RWPE2 (cell line): Measurements from ENCODE around the gene COLQ.
"Not testable (repeated sequence)": the region's sequence is repeated elsewhere in the genome, so short reads cannot be mapped to it uniquely, and the experiment has no call there.

ENCODE experiments used
- ATAC-seq: fragments of 200-7000 bp; cut with Tn5 transposase; 3 replicates; pipeline ENCODE4 v1.9.1; 2021; ENCODE audit warnings: low read depth
- DNase-seq: peaks from one replicate; pipeline ENCODE4 v3.0.0-alpha.2; 2020; ENCODE audit warnings: low spot score
- H3K27ac ChIP-seq: fragments of 450-650 bp; 2 replicates; pipeline ENCODE4 v1.5.1; 2017; ENCODE audit warnings: mild to moderate bottlenecking; ENCODE audit not compliant: poor library complexity, severe bottlenecking
- H3K27me3 ChIP-seq: fragments of 250-450 bp; sonication (Bioruptor Pico); 2 replicates; pipeline ENCODE4 v1.5.1; 2021; ENCODE audit warnings: mild to moderate bottlenecking, moderate library complexity; ENCODE audit not compliant: insufficient read depth, poor library complexity, severe bottlenecking
- H3K36me3 ChIP-seq: fragments of 250-450 bp; sonication (Bioruptor Pico); 2 replicates; pipeline ENCODE4 v1.5.1; 2020; ENCODE audit warnings: low read depth, mild to moderate bottlenecking, moderate library complexity
- H3K4me1 ChIP-seq: fragments of 250-450 bp; sonication (Bioruptor Pico); 2 replicates; pipeline ENCODE4 v1.5.1; 2021; ENCODE audit warnings: mild to moderate bottlenecking, moderate library complexity; ENCODE audit not compliant: insufficient read depth, poor library complexity, severe bottlenecking
- H3K4me3 ChIP-seq: fragments of 250-450 bp; sonication (Bioruptor Pico); 2 replicates; pipeline ENCODE4 v1.5.1; 2021; ENCODE audit warnings: mild to moderate bottlenecking, moderate library complexity; ENCODE audit not compliant: severe bottlenecking
- H3K9me3 ChIP-seq: fragments of 250-450 bp; sonication (Bioruptor Pico); 2 replicates; pipeline ENCODE4 v1.5.1; 2021; ENCODE audit warnings: mild to moderate bottlenecking, moderate library complexity; ENCODE audit not compliant: severe bottlenecking
- CTCF ChIP-seq: fragments of 450-650 bp; IDR thresholded peaks from one replicate; pipeline ENCODE4 v1.5.1; 2017; ENCODE audit warnings: mild to moderate bottlenecking, moderate library complexity; ENCODE audit not compliant: poor library complexity, severe bottlenecking

The COLQ gene

GRCh38 chr3:15488002-15488401 is 33.5 kb downstream of the COLQ start:
- Histone ChIP-seq H3K27ac (no peak overlapping the region), H3K4me3 (no peak overlapping the region), H3K4me1 (no peaks in the 10 kb centered on the region), H3K9me3 (no peaks in the 10 kb centered on the region), H3K36me3 (no peaks in the 10 kb centered on the region), H3K27me3 (no peaks in the 10 kb centered on the region)
- DNase-seq (no peak), ATAC-seq (no peak)
- no peak for TF ChIP-seq CTCF

GRCh38 chr3:15486979-15487378 is 34.5 kb downstream of the COLQ start:
- no peak for ATAC-seq
- Histone ChIP-seq H3K27ac (no peak overlapping the region), H3K9me3 (no peaks in the 10 kb centered on the region), H3K4me1 (no peaks in the 10 kb centered on the region), H3K27me3 (no peaks in the 10 kb centered on the region), H3K4me3 (no peak overlapping the region), H3K36me3 (no peaks in the 10 kb centered on the region)
- no peak for TF ChIP-seq CTCF
- no peak for DNase-seq

DNA sequence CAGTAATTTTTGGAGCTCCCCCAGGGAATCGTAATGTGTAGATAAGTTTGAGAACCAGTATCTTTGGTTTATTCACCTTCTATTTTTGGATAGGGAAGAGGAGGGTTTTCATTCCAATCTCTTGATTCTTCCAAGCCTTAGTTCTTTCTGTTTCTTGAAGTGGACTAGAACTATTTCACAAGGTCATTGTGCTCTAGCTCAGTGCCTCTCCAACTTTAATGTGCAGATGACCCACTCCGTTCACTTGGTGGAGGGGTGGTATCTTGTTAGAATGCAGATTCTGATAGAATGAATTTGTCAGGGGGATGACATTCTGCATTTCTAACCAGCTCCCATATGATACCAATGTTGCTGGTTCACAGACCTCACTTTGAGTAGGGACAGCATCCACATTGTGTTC is 35.5 kb downstream of the COLQ start:
- DNase-seq (no peak), ATAC-seq (no peak)
- H3K4me3 ChIP-seq: no peak overlapping the region
- no peaks in the 10 kb centered on the region for H3K36me3 ChIP-seq
- TF ChIP-seq CTCF: no peak
- no peak overlapping the region for H3K27ac ChIP-seq
- H3K4me1 ChIP-seq: no peaks in the 10 kb centered on the region
- no peaks in the 10 kb centered on the region for H3K9me3 ChIP-seq
- no peaks in the 10 kb centered on the region for H3K27me3 ChIP-seq

DNA sequence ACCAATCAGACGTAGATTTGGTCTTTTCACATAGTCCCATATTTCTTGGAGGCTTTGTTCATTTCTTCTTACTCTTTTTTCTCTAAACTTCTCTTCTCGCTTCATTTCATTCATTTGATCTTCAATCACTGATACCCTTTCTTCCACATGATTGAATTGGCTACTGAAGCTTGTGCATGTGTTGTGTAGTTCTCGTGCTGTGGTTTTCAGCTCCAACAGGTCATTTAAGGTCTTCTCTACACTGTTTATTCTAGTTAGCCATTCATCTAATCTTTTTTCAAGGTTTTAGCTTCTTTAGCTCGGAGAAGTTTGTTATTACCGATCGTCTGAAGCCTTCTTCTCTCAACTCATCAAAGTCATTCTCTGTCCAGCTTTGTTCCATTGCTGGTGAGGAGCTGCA is 37.0 kb downstream of the COLQ start:
- ATAC-seq, H3K27ac ChIP-seq, H3K36me3 ChIP-seq, H3K9me3 ChIP-seq, H3K27me3 ChIP-seq, H3K4me3 ChIP-seq, H3K4me1 ChIP-seq, DNase-seq: not testable (repeated sequence)

- ATAC-seq (no peak), DNase-seq (no peak)
- no peak overlapping the region for H3K4me3 ChIP-seq
- TF ChIP-seq CTCF: no peak
- H3K9me3 ChIP-seq: no peaks in the 10 kb centered on the region
- H3K27ac ChIP-seq: no peak overlapping the region
- H3K36me3 ChIP-seq: no peaks in the 10 kb centered on the region
- no peaks in the 10 kb centered on the region for H3K27me3 ChIP-seq
- no peaks in the 10 kb centered on the region for H3K4me1 ChIP-seq
These were observed 41.9 kb downstream of the COLQ start for GRCh38 chr3:15479400-15480224.
